K562 (cell line): ENCODE results near the gene SNAP23. TPM values are rescaled to one million over a fixed set of nuclear protein-coding genes. Genes with fewer than 3 reads are reported as not detected.

ENCODE experiments used
- ATF6 ChIP-seq: sonication (generic); formaldehyde crosslinking; IDR thresholded peaks from 2 replicates; pipeline ENCODE4 v1.4.0; 2020; ENCODE audit warnings: mild to moderate bottlenecking, missing genetic modification reagents
- CBX8 ChIP-seq: fragments of 200-600 bp; sonication (generic); IDR thresholded peaks from 2 replicates; pipeline ENCODE4 v1.6.1; 2012; ENCODE audit warnings: borderline replicate concordance, mixed run types, low read depth, mild to moderate bottlenecking, moderate library complexity, mixed read lengths, low read length, control low read depth, inconsistent platforms; ENCODE audit not compliant: poor library complexity, severe bottlenecking; ENCODE audit errors: extremely low read depth
- ELF2 ChIP-seq: fragments of 250-450 bp; sonication (Bioruptor Pico); IDR thresholded peaks from 2 replicates; pipeline ENCODE4 v1.5.0; 2021; ENCODE audit warnings: mild to moderate bottlenecking
- ELF4 ChIP-seq: fragments of 450-650 bp; formaldehyde crosslinking; IDR thresholded peaks from 2 replicates; pipeline ENCODE4 v1.4.0; 2022; ENCODE audit warnings: missing genetic modification characterization
- MYNN ChIP-seq, 2 experiments: sonication (generic); formaldehyde crosslinking in 1 of 2; IDR thresholded peaks; 2 replicates each; pipeline versions ENCODE4 v1.5.0 to v1.6.1; 2016 to 2020; ENCODE audit warnings: antibody characterized with exemption in 1 of 2, missing genetic modification reagents in 1 of 2
- NCOA2 ChIP-seq, 2 experiments: fragments of 450-650 bp; IDR thresholded peaks; 2 replicates each; pipeline ENCODE4 v1.6.1; 2018; ENCODE audit warnings: mild to moderate bottlenecking in 2 of 2, moderate library complexity in 1 of 2; ENCODE audit not compliant: partially characterized antibody in 2 of 2
- NCOA6 ChIP-seq: fragments of 450-650 bp; IDR thresholded peaks from 2 replicates; pipeline ENCODE4 v1.6.1; 2017; ENCODE audit warnings: mild to moderate bottlenecking
- ZNF121 ChIP-seq: sonication (generic); formaldehyde crosslinking; conservative IDR thresholded peaks from 2 replicates; pipeline ENCODE4 v1.8.0; 2022; ENCODE audit warnings: missing genetic modification reagents
- ZNF407 ChIP-seq: fragments of 450-650 bp; IDR thresholded peaks from 2 replicates; pipeline ENCODE4 v1.6.1; 2016; ENCODE audit warnings: low read depth
- ZNF507 ChIP-seq: conservative IDR thresholded peaks from 2 replicates; pipeline ENCODE4 v1.6.1; 2017; ENCODE audit warnings: missing genetic modification characterization, missing compliant biosample characterization
- ZNF764 ChIP-seq: fragments of 250-450 bp; sonication (Bioruptor Pico); IDR thresholded peaks from 2 replicates; pipeline ENCODE4 v1.4.0; 2020; ENCODE audit warnings: low read depth, mild to moderate bottlenecking, moderate library complexity
- polyA plus RNA-seq, 8 experiments: library from polyadenylated mRNA; depleted of rRNA in 4 of 8; stranded (reverse) in 5 of 8; unstranded in 3 of 8; fragments of >200 nt; fragmentation: Nextera tagmentation in 2 of 8; fragmentation: Illumina TruSeq in 1 of 8; extraction: Ambion mirVana in 2 of 8; extraction: Trizol in 1 of 8; gene quantifications; 2 replicates each; pipeline versions ENCODE4 v1.2.1 to v1.2.3, GENCODE V29; 2011 to 2014; ENCODE audit warnings: inconsistent platforms in 1 of 8, missing spikeins in 1 of 8
- total RNA-seq, 7 experiments: library from RNA; depleted of rRNA in 6 of 7; stranded (reverse); fragments of >200 nt in 6 of 7; fragmentation: Illumina TruSeq in 2 of 7; extraction: Trizol in 2 of 7; gene quantifications; 2 replicates each; pipeline versions ENCODE4 v1.2.1 to v1.2.3, GENCODE V29; 2011 to 2021; ENCODE audit warnings: low replicate concordance in 1 of 7
- TF ChIP-seq, protein P1 (sequence below): fragments of 450-650 bp; IDR thresholded peaks from 2 replicates; pipeline ENCODE4 v1.6.1; 2018; ENCODE audit warnings: mild to moderate bottlenecking, low read depth; ENCODE audit not compliant: partially characterized antibody
- TF ChIP-seq, protein P2 (sequence below): fragments of 250-450 bp; sonication (Bioruptor Pico); IDR thresholded peaks from 2 replicates; pipeline ENCODE4 v1.5.0; 2021
- TF ChIP-seq, protein P3 (sequence below): fragments of 450-650 bp; formaldehyde crosslinking; conservative IDR thresholded peaks from 2 replicates; pipeline ENCODE4 v1.4.0; 2022; ENCODE audit warnings: mild to moderate bottlenecking, missing genetic modification characterization

The SNAP23 gene
- total and polyA plus RNA-seq, 9 of the 15 experiments (the other 6 are each of a cell fraction or from before 2014, with no cell fraction given), result 78.9 to 168 (median 117) TPM

GRCh38 chr15:42549032-42549491 lies 53.6 kb downstream of the SNAP23 start (continued):
- TF ChIP-seq ZNF407 (no peak), ELF2 (CRISPR knock-in tag) (no peak), ZNF121 (CRISPR knock-in tag) (no peak), CBX8 (no peak), NCOA6 (no peak), NCOA2 (IDR thresholded peaks at IDR 0.05; ENCODE audit: partially characterized antibody in 2 of 2) (no peak), MYNN (IDR thresholded peaks at IDR 0.05) (no peak; the same call in 1 of the 2 replicates), MYNN (CRISPR knock-in tag; IDR thresholded peaks at IDR 0.05) (no peak), ZNF764 (no peak), ATF6 (CRISPR knock-in tag) (peak; percentile 1; the same call in 1 of the 2 replicates), ELF4 (CRISPR knock-in tag) (no peak), ZNF507 (tag) (no peak)
- TF ChIP-seq, protein P1, sequence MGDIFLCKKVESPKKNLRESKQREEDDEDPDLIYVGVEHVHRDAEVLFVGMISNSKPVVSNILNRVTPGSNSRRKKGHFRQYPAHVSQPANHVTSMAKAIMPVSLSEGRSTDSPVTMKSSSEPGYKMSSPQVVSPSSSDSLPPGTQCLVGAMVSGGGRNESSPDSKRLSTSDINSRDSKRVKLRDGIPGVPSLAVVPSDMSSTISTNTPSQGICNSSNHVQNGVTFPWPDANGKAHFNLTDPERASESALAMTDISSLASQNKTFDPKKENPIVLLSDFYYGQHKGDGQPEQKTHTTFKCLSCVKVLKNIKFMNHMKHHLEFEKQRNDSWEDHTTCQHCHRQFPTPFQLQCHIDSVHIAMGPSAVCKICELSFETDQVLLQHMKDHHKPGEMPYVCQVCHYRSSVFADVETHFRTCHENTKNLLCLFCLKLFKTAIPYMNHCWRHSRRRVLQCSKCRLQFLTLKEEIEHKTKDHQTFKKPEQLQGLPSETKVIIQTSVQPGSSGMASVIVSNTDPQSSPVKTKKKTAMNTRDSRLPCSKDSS, result no peak
- TF ChIP-seq, protein P2, sequence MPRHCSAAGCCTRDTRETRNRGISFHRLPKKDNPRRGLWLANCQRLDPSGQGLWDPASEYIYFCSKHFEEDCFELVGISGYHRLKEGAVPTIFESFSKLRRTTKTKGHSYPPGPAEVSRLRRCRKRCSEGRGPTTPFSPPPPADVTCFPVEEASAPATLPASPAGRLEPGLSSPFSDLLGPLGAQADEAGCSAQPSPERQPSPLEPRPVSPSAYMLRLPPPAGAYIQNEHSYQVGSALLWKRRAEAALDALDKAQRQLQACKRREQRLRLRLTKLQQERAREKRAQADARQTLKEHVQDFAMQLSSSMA (CRISPR knock-in tag), result no peak
- TF ChIP-seq, protein P3, sequence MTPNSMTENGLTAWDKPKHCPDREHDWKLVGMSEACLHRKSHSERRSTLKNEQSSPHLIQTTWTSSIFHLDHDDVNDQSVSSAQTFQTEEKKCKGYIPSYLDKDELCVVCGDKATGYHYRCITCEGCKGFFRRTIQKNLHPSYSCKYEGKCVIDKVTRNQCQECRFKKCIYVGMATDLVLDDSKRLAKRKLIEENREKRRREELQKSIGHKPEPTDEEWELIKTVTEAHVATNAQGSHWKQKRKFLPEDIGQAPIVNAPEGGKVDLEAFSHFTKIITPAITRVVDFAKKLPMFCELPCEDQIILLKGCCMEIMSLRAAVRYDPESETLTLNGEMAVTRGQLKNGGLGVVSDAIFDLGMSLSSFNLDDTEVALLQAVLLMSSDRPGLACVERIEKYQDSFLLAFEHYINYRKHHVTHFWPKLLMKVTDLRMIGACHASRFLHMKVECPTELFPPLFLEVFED (CRISPR knock-in tag), result no peak
